ENCODE measurements around the gene INPP5A.

The INPP5A gene

DNA sequence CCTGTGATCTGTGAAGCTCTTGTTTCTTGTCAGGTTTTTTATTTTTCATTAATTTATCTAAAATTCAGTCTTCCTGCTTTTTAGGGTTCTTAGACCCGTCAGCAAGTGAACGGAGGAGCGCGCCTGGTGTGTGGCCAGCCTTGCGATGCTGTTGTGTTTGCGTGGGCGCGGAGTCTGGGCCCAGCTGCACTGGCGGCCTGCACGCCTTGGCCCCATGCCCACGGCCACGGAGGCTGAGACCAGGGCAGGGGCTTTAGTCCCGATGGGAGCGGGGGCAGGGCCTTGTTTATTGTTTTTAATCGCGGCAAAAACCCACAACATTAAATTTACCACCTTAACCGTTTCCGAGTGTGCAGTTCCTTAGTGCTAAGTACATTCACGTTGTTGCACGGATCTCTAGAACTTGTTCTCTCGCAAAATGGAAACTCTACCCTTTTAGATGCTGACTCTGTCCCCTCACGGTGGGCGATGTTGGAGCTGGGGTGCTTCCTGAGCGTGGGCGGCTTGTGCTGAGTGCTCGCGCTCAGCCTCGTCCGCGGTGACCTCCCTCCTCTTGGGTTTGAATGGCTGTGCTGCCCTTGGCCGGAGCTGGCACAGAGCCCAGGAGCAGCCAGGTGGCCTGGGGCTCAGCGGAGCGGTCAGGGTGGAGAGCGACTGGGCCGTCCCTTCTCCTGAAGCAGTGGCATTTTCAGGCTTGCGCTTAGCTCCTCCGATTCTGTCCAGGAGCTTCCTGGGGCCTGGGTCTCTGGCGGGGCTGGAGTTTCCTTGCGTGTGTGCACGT lies 69.1 kb downstream of the INPP5A start:
- DNase-seq = no peak
- no peaks in the 10 kb centered on the region for H3K27me3 ChIP-seq (replicated peaks; ENCODE audit: control insufficient read depth, insufficient read depth, low read length, poor library complexity, severe bottlenecking)
- H3K4me1 ChIP-seq (ENCODE audit: control insufficient read depth, insufficient read depth, low read length, poor library complexity, severe bottlenecking) = no peaks in the 10 kb centered on the region
- no peaks in the 10 kb centered on the region for H3K9me3 ChIP-seq (ENCODE audit: control insufficient read depth, low read length)
- no peak overlapping the region for H3K4me3 ChIP-seq (ENCODE audit: insufficient read depth, low read depth, low read length, poor library complexity, severe bottlenecking)
- no peak overlapping the region for H3K27ac ChIP-seq (ENCODE audit: insufficient read depth, low read length, poor library complexity, severe bottlenecking)
- H3K36me3 ChIP-seq (ENCODE audit: control insufficient read depth, insufficient read depth, low read length) = no peaks in the 10 kb centered on the region

DNA sequence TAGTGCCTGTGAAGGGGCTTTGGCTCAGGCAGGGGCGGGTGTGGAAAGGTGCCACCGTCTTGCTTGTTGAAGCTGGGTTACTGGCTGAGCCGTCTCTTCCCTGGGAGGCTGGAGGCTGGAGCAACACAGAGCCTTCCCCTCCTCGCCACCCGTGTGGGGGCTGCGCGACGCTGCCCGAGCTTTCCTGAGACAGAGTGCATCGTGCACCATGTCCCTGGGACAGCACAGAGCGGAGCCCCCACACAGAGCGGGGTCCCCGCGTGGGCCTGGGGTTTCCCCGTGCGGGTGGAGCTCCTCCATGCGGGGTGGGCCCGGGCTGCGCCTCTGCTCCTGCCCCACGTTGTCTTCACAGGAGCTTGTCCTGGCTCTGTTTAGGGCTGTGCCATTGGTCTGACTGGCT lies 69.9 kb downstream of the INPP5A start:
- H3K4me3 ChIP-seq (ENCODE audit: insufficient read depth, low read depth, low read length, poor library complexity, severe bottlenecking) = no peak overlapping the region
- no peaks in the 10 kb centered on the region for H3K4me1 ChIP-seq (ENCODE audit: control insufficient read depth, insufficient read depth, low read length, poor library complexity, severe bottlenecking)
- no peaks in the 10 kb centered on the region for H3K36me3 ChIP-seq (ENCODE audit: control insufficient read depth, insufficient read depth, low read length)
- H3K27me3 ChIP-seq (replicated peaks; ENCODE audit: control insufficient read depth, insufficient read depth, low read length, poor library complexity, severe bottlenecking) = no peaks in the 10 kb centered on the region
- H3K27ac ChIP-seq (ENCODE audit: insufficient read depth, low read length, poor library complexity, severe bottlenecking) = no peak overlapping the region
- DNase-seq = no peak
- H3K9me3 ChIP-seq (ENCODE audit: control insufficient read depth, low read length) = no peaks in the 10 kb centered on the region

DNA sequence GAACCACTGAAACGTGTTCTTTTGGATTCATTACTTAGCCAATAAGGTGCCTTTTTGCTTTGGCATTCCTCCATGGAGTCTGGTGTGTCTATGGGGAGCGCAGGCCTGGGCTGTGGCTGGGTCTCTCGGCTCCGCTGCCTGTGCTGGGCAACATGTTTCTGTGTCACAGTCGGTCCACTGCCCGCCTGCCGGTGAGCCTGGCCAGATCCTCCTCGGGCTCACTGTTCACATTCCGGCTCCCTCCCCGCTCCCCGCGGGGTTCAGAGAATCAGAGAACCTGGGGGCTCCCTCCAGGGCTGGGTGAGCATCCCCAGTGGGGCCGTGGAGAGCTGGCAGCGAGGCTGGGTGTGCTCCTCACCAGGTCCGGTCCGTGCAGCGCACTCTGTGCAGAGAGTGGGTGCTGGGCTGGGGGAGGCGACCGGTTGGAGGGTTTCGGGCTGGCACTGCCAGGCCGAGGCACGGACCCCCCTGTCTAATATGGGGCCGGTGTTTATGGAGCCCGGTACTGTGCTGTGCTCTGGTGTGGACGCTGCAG lies 70.4 kb downstream of the INPP5A start:
- H3K36me3 ChIP-seq (ENCODE audit: control insufficient read depth, insufficient read depth, low read length) = no peaks in the 10 kb centered on the region
- no peak overlapping the region for H3K4me3 ChIP-seq (ENCODE audit: insufficient read depth, low read depth, low read length, poor library complexity, severe bottlenecking)
- DNase-seq = no peak

DNA sequence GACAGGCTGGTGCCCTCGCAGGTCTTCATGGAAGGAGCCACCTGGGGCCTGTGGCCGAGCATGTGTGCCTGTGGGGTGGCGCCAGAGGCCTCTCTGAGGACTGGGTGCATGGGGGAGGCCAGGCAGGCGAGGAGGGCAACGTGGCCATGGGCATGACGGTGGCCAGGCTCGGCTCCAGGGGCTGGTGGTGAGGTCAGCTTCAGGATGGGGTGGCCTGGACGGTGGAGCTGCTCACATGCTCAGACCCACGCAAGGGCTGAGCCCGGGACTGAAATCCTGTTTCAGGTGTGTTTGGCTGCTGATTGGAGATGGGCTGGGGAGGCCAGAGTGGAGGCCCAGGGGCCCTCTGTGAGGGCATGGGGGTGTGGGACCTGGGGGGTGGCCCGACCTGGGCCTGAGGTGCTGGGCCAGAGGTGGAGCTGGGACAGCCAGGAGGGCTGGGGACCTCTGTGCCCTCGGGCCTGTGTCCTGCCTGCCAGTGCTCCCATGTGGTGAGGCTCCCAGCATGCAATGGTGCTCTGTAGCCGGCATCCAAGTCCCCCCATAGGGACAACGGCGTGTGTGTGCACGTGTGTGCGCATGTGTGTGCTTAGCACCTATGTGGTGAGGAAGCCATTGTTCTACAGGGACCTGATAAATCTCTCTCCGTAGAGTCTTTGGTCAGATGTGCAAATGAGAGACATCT lies 71.1 kb downstream of the INPP5A start:
- H3K4me1 ChIP-seq (ENCODE audit: control insufficient read depth, insufficient read depth, low read length, poor library complexity, severe bottlenecking) = no peaks in the 10 kb centered on the region
- H3K36me3 ChIP-seq (ENCODE audit: control insufficient read depth, insufficient read depth, low read length) = no peaks in the 10 kb centered on the region
- no peaks in the 10 kb centered on the region for H3K9me3 ChIP-seq (ENCODE audit: control insufficient read depth, low read length)
- no peak overlapping the region for H3K4me3 ChIP-seq (ENCODE audit: insufficient read depth, low read depth, low read length, poor library complexity, severe bottlenecking)
- no peak overlapping the region for H3K27ac ChIP-seq (ENCODE audit: insufficient read depth, low read length, poor library complexity, severe bottlenecking)
- DNase-seq = no peak
- H3K27me3 ChIP-seq (replicated peaks; ENCODE audit: control insufficient read depth, insufficient read depth, low read length, poor library complexity, severe bottlenecking) = no peaks in the 10 kb centered on the region

More for the DNA sequence above, 70.4 kb downstream of the INPP5A start:
- Histone ChIP-seq H3K4me1 (ENCODE audit: control insufficient read depth, insufficient read depth, low read length, poor library complexity, severe bottlenecking) (no peaks in the 10 kb centered on the region), H3K9me3 (ENCODE audit: control insufficient read depth, low read length) (no peaks in the 10 kb centered on the region), H3K27me3 (replicated peaks; ENCODE audit: control insufficient read depth, insufficient read depth, low read length, poor library complexity, severe bottlenecking) (no peaks in the 10 kb centered on the region), H3K27ac (ENCODE audit: insufficient read depth, low read length, poor library complexity, severe bottlenecking) (no peak overlapping the region)

DNA sequence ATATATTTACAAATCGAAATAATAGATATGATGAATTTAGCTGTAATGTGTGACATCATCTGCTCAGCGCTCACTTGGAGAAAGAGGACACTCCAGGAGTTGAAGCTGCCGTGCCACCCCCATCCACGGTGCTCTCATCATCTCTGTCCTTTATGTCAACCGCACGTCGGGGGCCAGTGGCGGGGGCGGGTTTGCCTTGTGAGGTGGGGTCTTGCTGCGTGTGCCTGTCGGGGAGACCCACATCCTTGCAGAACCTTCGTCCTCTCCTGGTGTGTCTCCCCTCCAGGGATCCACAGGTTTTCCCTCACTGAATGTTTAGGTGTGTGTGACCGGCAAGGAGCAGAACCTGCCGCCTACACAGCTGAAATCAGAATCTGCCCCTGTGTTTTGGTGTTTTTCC lies 71.6 kb downstream of the INPP5A start:
- no peaks in the 10 kb centered on the region for H3K36me3 ChIP-seq (ENCODE audit: control insufficient read depth, insufficient read depth, low read length)
- no peaks in the 10 kb centered on the region for H3K4me1 ChIP-seq (ENCODE audit: control insufficient read depth, insufficient read depth, low read length, poor library complexity, severe bottlenecking)
- no peak for DNase-seq
- no peak overlapping the region for H3K4me3 ChIP-seq (ENCODE audit: insufficient read depth, low read depth, low read length, poor library complexity, severe bottlenecking)
- no peaks in the 10 kb centered on the region for H3K27me3 ChIP-seq (replicated peaks; ENCODE audit: control insufficient read depth, insufficient read depth, low read length, poor library complexity, severe bottlenecking)
- H3K27ac ChIP-seq (ENCODE audit: insufficient read depth, low read length, poor library complexity, severe bottlenecking) = no peak overlapping the region
- no peaks in the 10 kb centered on the region for H3K9me3 ChIP-seq (ENCODE audit: control insufficient read depth, low read length)

DNA sequence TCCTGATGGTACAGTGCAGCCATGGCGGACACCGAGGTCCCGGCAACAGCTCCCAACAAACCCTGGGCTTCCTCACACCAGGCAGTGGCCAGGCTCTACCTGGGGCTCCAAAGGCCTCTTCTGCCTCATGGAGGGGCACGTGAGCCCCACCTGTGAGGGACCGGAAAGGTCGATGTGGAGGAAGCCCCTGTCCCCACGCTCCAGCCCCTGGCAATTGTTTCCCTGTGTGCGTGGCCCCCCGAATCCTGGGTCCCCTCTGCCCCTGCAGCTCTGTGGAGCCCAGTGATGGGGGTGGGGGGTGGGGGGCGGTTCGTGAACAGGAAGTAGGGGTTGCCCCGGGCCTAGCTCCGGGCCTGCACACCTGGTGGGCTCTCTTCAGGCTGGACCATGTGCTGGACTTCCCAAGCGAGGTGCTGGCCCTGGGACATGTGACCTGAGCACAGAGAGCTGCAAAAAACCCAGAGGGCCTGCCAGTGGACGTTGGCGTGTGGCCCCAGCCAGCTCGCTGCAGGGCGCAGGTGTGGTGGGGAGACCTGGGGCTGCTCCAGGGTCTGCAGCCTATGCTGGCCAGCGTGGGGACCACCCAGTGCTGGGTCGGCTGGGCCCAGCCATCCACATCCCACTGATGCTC lies 72.6 kb downstream of the INPP5A start:
- no peaks in the 10 kb centered on the region for H3K27me3 ChIP-seq (replicated peaks; ENCODE audit: control insufficient read depth, insufficient read depth, low read length, poor library complexity, severe bottlenecking)
- H3K9me3 ChIP-seq (ENCODE audit: control insufficient read depth, low read length) = no peaks in the 10 kb centered on the region
- H3K4me3 ChIP-seq (ENCODE audit: insufficient read depth, low read depth, low read length, poor library complexity, severe bottlenecking) = no peak overlapping the region
- no peaks in the 10 kb centered on the region for H3K4me1 ChIP-seq (ENCODE audit: control insufficient read depth, insufficient read depth, low read length, poor library complexity, severe bottlenecking)
- no peak for DNase-seq
- no peaks in the 10 kb centered on the region for H3K36me3 ChIP-seq (ENCODE audit: control insufficient read depth, insufficient read depth, low read length)
- H3K27ac ChIP-seq (ENCODE audit: insufficient read depth, low read length, poor library complexity, severe bottlenecking) = no peak overlapping the region

DNA sequence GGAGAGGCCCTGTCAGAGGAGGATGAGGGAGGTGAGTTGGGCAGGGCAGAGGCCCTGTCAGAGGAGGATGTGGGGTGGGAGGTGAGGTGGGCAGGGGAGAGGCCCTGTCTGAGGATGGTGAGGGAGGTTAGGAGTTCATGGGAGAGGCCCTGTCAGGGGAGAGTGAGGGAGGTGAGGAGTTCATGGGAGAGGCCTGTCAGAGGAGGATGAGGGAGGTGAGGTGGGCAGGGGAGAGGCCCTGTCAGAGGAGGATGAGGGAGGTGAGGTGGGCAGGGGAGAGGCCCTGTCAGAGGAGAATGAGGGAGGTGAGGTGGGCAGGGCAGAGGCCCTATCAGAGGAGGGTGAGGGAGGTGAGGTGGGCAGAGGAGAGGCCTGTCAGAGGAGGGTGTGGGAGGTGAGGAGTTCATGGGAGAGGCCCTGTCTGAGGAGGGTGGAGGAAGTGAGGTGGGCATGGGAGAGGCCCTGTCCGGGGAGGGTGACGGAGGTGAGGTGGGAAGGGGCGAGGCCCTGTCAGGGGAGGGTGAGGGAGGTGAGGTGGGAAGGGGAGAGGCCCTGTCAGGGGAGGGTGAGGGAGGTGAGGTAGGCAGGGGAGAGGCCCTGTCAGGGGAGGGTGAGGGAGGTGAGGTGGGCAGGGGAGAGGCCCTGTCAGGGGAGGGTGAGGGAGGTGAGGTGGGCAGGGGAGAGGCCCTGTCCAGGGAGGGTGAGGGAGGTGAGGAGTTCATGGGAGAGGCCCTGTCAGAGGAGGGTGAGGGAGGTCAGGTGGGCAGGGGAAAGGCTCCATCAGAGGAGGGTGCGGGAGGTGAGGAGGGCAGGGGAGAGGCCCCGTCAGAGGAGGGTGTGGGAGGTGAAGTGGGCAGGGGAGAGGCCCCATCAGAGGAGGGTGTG lies 73.7 kb downstream of the INPP5A start:
- peak overlapping the region; percentile 7 for H3K27ac ChIP-seq (ENCODE audit: insufficient read depth, low read length, poor library complexity, severe bottlenecking)
- no peaks in the 10 kb centered on the region for H3K36me3 ChIP-seq (ENCODE audit: control insufficient read depth, insufficient read depth, low read length)
- peaks cover 4% of the 10 kb centered on the region for H3K4me1 ChIP-seq (ENCODE audit: control insufficient read depth, insufficient read depth, low read length, poor library complexity, severe bottlenecking)
- H3K9me3 ChIP-seq (ENCODE audit: control insufficient read depth, low read length) = no peaks in the 10 kb centered on the region
- no peak overlapping the region for H3K4me3 ChIP-seq (ENCODE audit: insufficient read depth, low read depth, low read length, poor library complexity, severe bottlenecking)
- no peak for DNase-seq
- no peaks in the 10 kb centered on the region for H3K27me3 ChIP-seq (replicated peaks; ENCODE audit: control insufficient read depth, insufficient read depth, low read length, poor library complexity, severe bottlenecking)

DNA sequence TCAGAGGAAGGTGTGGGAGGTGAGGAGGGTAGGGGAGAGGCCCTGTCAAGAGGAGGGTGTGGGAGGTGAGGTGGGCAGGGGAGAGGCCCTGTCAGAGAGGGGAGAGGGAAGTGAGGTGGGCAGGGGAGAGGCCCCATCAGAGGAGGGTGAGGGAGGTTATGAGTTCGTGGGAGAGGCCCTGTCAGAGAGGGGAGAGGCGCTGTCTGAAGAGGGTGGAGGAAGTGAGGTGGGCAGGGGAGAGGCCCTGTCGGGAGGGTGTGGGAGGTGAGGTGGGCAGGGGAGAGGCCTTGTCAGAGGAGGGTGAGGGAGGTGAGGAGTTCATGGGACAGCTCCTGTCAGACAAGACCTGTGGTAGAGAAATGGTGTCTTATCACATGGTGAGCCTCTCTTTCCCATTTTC lies 74.4 kb downstream of the INPP5A start:
- Histone ChIP-seq H3K4me1 (ENCODE audit: control insufficient read depth, insufficient read depth, low read length, poor library complexity, severe bottlenecking) (peaks cover 4% of the 10 kb centered on the region), H3K27ac (ENCODE audit: insufficient read depth, low read length, poor library complexity, severe bottlenecking) (peak overlapping the region; percentile 7), H3K27me3 (replicated peaks; ENCODE audit: control insufficient read depth, insufficient read depth, low read length, poor library complexity, severe bottlenecking) (no peaks in the 10 kb centered on the region), H3K9me3 (ENCODE audit: control insufficient read depth, low read length) (no peaks in the 10 kb centered on the region), H3K4me3 (ENCODE audit: insufficient read depth, low read depth, low read length, poor library complexity, severe bottlenecking) (no peak overlapping the region), H3K36me3 (ENCODE audit: control insufficient read depth, insufficient read depth, low read length) (no peaks in the 10 kb centered on the region)
- DNase-seq = no peak

DNA sequence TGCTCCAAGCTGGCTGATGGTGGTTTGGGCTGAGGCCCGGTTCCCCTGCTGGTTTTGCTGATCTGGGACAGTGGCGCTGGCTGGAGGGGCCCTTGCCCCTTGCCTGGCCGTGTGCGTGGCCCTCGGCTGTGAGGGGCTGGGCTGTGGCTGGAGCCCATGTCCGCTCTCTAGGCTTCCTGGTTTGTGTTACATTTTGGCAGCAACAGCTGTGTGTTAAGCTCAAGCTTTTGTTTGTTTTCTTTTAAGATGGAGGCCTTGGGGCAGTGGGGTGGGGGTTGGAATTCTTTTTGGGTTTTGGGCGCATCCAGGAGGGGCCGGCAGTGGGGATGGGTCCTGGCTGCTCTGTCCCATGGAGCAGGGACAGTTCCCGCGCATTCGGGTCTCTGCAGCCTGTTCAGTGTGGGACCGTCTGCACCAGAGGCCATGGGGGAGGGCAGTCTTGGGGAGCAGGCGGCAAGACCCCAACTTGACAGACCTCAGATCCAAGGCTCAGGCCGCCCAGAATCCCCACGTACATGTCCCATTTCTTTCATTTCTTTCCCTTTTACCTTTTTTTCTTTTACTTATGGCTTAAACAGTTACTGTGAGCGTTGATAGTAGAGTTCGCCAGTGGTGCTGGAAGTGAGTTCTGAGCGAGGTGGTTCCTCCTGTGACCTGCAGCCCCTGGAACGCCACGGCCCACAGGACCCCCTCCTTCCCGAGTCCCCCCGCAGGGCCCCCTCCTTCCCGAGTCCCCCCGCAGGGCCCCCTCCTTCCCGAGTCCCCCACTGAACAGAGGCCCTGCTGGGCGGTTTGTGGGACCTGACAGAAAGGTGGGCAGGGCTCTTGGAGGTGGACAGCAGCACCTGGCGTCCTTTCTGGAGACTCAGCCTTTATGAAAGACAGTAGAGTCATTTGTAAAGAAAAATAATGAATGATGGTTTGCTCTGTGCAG lies 75.3 kb downstream of the INPP5A start:
- Histone ChIP-seq H3K36me3 (ENCODE audit: control insufficient read depth, insufficient read depth, low read length) (no peaks in the 10 kb centered on the region), H3K9me3 (ENCODE audit: control insufficient read depth, low read length) (no peaks in the 10 kb centered on the region), H3K4me3 (ENCODE audit: insufficient read depth, low read depth, low read length, poor library complexity, severe bottlenecking) (no peak overlapping the region), H3K27ac (ENCODE audit: insufficient read depth, low read length, poor library complexity, severe bottlenecking) (no peak overlapping the region), H3K4me1 (ENCODE audit: control insufficient read depth, insufficient read depth, low read length, poor library complexity, severe bottlenecking) (peaks cover 4% of the 10 kb centered on the region), H3K27me3 (replicated peaks; ENCODE audit: control insufficient read depth, insufficient read depth, low read length, poor library complexity, severe bottlenecking) (no peaks in the 10 kb centered on the region)
- no peak for DNase-seq
